Ishikawa (cell line): ENCODE results near the gene UNC5C.

Experiments
- CEBPB ChIP-seq: IDR thresholded peaks from 2 replicates; pipeline ENCODE4 v1.6.1; 2012
- CREB1 ChIP-seq: IDR thresholded peaks from 2 replicates; pipeline ENCODE4 v1.6.1; 2012; ENCODE audit warnings: low read depth
- EGR1 ChIP-seq: IDR thresholded peaks from 2 replicates; pipeline ENCODE4 v1.6.1; 2012
- EP300 ChIP-seq: IDR thresholded peaks from 2 replicates; pipeline ENCODE4 v1.6.1; 2012; ENCODE audit warnings: borderline replicate concordance
- FOXM1 ChIP-seq: IDR thresholded peaks from 2 replicates; pipeline ENCODE4 v1.6.1; 2012; ENCODE audit warnings: low read depth, borderline replicate concordance
- MAX ChIP-seq: IDR thresholded peaks from 2 replicates; pipeline ENCODE4 v1.6.1; 2012
- NFIC ChIP-seq: IDR thresholded peaks from 2 replicates; pipeline ENCODE4 v1.6.1; 2012
- RAD21 ChIP-seq: IDR thresholded peaks from 2 replicates; pipeline ENCODE4 v1.6.1; 2012; ENCODE audit warnings: low read depth
- REST ChIP-seq: IDR thresholded peaks from 2 replicates; pipeline ENCODE4 v1.6.1; 2012; ENCODE audit warnings: low read depth, mild to moderate bottlenecking
- TAF1 ChIP-seq: IDR thresholded peaks from 2 replicates; pipeline ENCODE4 v1.6.1; 2012; ENCODE audit warnings: low read depth, mild to moderate bottlenecking
- TCF12 ChIP-seq: IDR thresholded peaks from 2 replicates; pipeline ENCODE4 v1.6.1; 2012; ENCODE audit warnings: low read depth
- TEAD4 ChIP-seq: IDR thresholded peaks from 2 replicates; pipeline ENCODE4 v1.6.1; 2012
- USF1 ChIP-seq: IDR thresholded peaks from 2 replicates; pipeline ENCODE4 v1.6.1; 2012
- YY1 ChIP-seq: IDR thresholded peaks from 2 replicates; pipeline ENCODE4 v1.6.1; 2012; ENCODE audit warnings: low read depth
- ZBTB7A ChIP-seq: IDR thresholded peaks from 2 replicates; pipeline ENCODE4 v1.6.1; 2012; ENCODE audit warnings: low read depth

UNC5C gene

DNA sequence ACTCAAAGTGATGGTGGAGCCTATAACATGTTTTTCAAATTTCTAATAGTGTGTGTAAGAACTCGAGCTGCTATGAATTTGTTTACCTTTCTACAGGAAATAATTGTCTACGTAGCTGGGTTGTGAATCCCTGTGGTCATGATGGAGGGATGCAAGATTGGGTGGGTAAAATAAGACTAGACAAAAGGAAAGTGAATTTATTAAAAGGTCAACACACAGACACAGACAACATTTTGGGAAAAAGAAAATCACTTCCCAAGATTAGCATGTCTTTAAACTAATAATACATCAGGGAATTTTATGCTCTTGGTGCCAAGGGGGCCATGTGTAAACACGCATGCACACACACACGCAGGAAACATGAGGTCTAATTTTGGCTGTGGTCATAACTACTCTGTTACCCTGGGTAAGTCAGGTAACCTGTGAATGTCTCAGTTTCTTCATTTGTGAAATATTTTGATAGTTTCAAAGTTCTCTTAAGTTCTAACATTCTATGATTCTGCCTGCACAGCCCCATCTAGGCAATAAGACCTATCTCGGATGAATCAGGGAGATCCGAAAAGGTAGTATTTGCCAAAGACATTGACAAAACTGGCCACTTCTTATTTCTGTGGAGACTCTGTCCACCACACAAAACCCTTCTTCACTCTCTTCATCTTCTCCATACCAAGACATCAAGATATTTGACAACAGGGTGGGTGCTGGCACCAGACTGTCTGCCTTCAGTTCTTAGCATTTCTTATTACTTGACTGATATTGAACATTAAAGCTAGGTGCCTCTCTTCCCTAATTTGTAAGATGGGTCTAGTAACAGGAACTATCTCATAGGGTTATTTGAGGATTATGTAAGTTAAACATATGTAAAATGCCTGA, 1.6 kb upstream of the UNC5C start:
- no peak for TF ChIP-seq YY1
- no peak for TF ChIP-seq USF1
- TF ChIP-seq MAX: no peak
- TF ChIP-seq TAF1: no peak
- TF ChIP-seq NFIC: no peak
- no peak for TF ChIP-seq CREB1
- no peak for TF ChIP-seq RAD21
- TF ChIP-seq EP300: no peak
- TF ChIP-seq EGR1: no peak
- no peak for TF ChIP-seq TEAD4
- TF ChIP-seq ZBTB7A: no peak
- TF ChIP-seq CEBPB: no peak
- TF ChIP-seq TCF12: no peak

GRCh38 chr4:95549246-95550114, 707 bp upstream of the UNC5C start:
- peak; percentile 14; the same call in 1 of the 2 replicates for TF ChIP-seq MAX
- TF ChIP-seq EP300: no peak

GRCh38 chr4:95547715-95548471, 880 bp downstream of the UNC5C start:
- TF ChIP-seq ZBTB7A: no peak

DNA sequence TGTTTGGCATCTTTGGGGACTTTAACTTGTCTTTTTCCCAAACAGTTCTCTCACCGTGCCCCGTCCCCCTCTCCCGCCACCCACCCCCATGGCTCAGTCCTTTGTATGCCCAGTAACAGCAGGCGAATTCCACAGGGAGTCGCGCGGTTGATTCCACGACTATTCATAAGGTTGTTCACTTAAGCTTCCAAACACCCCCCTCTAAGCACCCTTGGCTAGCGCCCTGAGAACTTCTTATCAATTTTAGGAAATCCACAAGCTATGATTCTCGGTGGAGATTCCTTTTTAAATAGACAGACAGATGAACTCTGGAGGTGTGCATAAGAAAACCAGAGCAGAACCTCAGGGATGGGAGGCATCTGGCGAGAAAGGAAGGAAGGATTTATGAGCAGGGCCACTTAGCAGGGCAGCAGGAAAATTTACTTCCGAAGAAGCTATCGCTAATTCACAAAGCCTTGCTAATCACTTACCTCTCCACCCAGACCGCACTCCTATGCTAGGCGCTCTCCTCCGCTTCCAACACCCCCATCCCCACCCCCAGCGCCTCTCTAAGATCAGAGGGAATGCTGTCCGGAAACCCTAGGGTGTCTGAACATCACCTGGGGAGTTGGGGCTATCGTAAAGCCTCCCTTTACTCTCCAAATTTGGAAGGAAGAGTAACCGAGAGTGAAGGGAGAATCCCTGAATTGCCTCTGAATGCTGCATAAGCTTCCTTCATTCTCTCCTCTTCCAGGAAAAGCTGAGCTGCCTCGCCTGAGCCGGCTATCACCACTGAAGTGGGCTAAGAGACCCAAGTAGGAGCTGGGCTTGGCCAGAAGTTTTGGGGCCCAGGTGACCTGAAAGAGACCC, 1.7 kb downstream of the UNC5C start:
- TF ChIP-seq FOXM1 (no peak), CREB1 (no peak), RAD21 (no peak), NFIC (no peak), ZBTB7A (no peak), EGR1 (no peak), CEBPB (no peak), EP300 (no peak), TEAD4 (no peak), MAX (no peak), REST (no peak), USF1 (no peak), TCF12 (no peak), YY1 (no peak)

GRCh38 chr4:95546221-95546620, 2.6 kb downstream of the UNC5C start:
- TF ChIP-seq TCF12: no peak
- no peak for TF ChIP-seq FOXM1
- TF ChIP-seq CEBPB: no peak
- no peak for TF ChIP-seq TEAD4
- TF ChIP-seq CREB1: no peak
- TF ChIP-seq MAX: no peak
- TF ChIP-seq ZBTB7A: no peak
- no peak for TF ChIP-seq EGR1
- TF ChIP-seq EP300: no peak
- TF ChIP-seq REST: no peak
- TF ChIP-seq NFIC: no peak
- TF ChIP-seq USF1: no peak
- TF ChIP-seq YY1: no peak
- TF ChIP-seq RAD21: no peak
- TF ChIP-seq TAF1: no peak
